Stimulated activated CD8-positive, alpha-beta memory T cell treated with anti-CD3 and anti-CD28 coated beads, Interleukin-7, amount 100 ng/mL, for 1 hour (primary cell): ENCODE measurements around the gene NANOGP8.
"Not testable (repeated sequence)": the region's sequence is repeated elsewhere in the genome, so short reads cannot be mapped to it uniquely, and the experiment has no call there.

ENCODE experiments used
- DNase-seq, 2 donors: peaks; one replicate each; pipeline ENCODE4 v3.0.0-alpha.2; 2020; ENCODE audit warnings: low read depth in 2 of 2

NANOGP8 gene, protein sequence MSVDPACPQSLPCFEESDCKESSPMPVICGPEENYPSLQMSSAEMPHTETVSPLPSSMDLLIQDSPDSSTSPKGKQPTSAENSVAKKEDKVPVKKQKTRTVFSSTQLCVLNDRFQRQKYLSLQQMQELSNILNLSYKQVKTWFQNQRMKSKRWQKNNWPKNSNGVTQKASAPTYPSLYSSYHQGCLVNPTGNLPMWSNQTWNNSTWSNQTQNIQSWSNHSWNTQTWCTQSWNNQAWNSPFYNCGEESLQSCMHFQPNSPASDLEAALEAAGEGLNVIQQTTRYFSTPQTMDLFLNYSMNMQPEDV

GRCh38 chr15:35085176-35085919, at the start of gene NANOGP8:
Gene NANOGP8 (minus strand): TSS chr15:35085295. CDS start chr15:35085110, 185 bp downstream.
- not testable (repeated sequence) for DNase-seq

GRCh38 chr15:35134299-35134698, 49.2 kb upstream of the NANOGP8 start:
- DNase-seq, result no peak

GRCh38 chr15:35130245-35130644, 45.1 kb upstream of the NANOGP8 start:
- no peak for DNase-seq

DNA sequence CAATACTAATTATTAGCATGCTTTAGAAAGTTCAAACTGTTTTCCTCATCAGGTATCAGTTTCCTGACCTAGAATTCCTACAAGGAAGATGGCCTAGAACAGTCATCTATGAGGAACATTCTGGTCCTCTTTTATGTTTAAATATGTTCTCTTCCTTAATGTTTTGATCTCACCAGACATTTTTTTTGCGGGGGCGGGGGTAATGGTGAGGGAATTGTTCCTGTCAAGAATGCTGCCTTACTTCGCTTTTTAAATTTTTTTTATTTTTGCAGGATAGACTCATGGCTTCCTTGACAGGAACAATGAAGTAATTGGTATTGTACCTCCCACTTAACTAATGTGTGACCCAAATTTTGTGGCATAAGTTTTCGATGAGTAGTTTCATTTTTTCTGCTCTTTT, 44.3 kb upstream of the NANOGP8 start:
- no peak for DNase-seq

DNA sequence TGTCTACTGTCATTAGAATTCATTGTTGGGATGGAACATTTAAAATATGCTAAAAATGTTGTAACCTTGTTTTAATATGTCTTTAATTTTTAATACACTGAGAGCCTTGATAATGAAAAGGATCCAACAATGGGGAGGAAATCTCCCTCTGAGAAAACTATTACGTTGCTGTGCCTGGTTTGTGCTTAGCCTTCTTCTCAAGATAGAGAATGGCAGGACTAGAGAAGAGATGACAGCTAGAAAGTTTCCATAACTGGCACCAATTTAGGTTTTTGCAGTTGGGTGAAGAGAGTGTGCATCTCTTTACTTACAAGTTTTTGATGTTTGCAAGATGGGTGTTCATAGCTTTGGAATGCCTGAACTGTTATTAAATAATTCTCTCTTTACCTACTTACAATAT, 42.6 kb upstream of the NANOGP8 start:
- DNase-seq, result no peak

DNA sequence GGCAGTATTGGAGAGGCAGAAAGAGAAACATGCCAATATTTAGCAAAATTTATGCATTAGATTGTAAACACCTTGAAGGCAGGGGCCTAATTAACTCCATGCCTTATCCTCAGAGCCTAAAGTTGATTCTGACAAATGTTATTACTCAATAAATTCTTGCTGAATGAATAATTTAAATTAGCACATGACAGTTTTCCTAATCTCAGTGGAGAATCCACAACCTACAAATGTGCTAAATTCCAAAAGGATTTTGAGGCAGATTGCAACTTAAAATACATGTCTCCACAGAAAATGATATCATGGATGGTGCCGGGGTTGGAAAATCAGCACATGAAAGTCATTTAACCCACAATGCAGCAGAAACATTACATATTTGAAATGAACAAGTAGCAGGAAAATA, 41.1 kb upstream of the NANOGP8 start:
- no peak for DNase-seq

DNA sequence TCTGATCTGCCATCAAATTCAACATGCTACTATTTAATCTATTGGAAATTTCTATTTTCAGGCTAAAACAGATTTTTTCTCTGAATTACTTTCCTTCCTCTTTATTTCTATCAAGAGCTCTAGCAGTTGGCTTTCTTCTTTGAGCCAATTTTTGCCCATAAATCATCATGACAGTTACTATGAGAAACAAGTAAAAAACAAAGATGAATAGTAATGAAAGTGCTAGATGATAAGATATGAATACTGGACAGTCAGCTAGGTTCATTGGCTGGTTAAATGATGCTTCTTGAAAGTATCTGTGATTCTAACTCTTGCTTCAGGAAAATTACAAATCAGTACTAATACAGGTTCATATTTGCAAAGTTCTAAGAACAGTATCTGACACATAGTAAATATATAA, 38.6 kb upstream of the NANOGP8 start:
- DNase-seq, result no peak

DNA sequence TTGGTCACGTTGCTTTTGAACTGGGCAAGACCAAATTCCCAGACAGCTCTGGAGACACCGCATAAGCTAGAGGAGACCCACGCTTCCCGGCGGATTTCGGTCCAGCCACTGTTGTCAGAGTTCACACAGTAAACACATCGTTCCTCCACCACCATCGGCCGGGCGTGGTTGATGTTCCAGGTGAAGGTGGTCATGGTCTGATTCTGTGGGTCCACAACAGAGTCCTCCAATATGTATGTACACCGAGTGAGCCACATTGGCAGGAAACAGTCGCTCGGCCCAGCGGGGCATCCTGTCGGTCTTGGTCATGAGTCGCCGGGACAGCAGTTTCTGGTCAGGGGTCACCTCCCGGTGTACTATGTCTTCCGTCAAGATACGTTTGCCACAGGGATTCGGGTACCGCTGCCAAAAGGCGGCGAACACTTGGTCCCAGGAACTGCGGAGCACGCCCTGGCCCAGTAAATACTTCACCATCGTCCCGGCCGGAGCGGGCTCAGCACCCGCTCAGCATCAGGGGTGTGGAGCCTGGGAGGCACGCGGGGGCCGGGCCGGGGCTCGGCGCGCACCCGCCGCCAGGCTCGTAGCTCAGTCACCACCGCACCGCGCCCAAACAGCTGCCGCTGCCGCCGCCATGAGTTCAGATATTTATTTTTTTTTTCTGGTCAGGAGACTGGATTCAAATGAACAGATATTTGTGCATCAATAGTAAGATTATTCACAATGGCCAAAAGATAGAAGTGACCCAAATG, 36.7 kb upstream of the NANOGP8 start:
- DNase-seq, result no peak

- no peak for DNase-seq
Measured at GRCh38 chr15:35120173-35120572, 35.1 kb upstream of the NANOGP8 start.

- no peak for DNase-seq
Measured at GRCh38 chr15:35118960-35119359, 33.9 kb upstream of the NANOGP8 start.

DNA sequence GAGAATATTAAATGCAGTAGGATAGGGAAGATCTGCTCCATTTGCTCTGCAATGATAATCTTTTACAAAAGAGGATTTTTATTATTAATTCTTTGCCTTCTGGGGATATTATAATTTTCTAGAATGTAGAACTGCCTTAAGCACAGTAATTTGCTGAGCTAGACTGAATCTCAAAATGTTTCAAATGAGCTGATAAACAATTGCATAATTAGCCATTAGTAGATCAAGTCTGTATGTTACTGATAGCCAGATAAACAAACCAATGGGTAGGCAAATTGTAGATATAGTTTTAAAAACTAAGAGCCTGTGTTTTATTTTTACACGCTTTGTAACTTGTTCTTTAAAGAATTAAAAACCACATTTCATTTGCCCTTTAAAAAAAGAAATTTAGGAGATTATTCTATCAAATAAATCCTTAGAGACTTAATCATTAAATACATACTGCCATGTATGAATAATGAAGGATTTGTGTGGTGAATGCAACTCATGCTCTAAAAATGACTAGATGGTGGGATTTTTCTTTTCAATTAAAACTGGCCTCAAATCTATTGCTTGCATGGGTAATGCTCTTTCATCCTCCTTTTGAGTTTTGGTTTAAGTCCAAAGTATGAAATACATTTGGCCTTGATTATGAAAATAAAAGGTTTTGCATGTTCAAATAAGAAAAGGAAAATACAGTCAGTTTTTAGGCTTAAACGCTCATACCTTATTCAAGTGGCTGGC, 32.6 kb upstream of the NANOGP8 start:
- DNase-seq, result no peak

DNA sequence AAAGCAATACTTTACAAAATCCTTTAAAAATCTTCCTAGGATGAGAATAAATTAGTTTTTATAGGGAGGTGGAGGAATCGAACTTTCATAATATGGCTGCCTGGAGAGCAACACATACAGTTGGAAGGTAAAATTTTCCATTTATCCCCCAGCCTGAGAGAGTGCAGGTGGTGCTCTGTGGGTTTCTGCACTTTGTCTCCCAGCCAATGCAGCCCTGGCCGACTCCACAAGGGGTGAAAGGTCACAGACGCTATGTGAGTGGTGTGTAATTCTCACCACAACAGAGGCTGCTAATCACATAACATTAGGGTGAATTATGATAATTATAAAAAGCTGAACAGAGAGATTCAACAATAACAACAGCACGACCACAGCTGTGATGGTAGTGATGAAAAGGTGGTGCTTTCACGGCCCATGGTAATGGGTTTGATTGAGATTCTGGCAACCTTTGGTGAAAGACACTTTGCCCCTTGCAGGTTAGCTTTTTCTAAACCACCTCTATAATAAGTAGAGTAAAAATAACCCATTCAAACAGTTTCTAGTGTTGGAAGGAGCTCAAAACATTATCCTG, 30.1 kb upstream of the NANOGP8 start:
- no peak for DNase-seq

DNA sequence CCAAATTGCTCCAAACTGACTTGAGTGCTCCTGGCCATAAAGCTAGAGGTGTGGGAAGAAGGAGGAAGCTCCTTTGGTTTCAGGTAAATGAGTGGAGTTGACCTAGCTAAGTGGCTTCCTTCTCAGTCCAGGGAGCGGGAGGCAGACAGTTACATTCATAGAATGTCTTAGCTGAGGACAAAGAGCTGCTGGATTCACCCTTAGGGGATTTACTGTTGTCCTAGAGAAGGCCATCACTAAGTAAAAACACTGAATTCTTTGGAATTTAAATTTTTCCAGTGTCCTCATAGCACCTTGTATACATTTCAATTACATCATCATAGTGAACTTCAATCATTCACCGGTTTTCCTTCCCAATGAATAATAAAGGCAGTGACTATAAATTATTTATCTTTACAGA, 27.3 kb upstream of the NANOGP8 start:
- no peak for DNase-seq

GRCh38 chr15:35111861-35112260, 26.8 kb upstream of the NANOGP8 start:
- DNase-seq, result no peak

DNA sequence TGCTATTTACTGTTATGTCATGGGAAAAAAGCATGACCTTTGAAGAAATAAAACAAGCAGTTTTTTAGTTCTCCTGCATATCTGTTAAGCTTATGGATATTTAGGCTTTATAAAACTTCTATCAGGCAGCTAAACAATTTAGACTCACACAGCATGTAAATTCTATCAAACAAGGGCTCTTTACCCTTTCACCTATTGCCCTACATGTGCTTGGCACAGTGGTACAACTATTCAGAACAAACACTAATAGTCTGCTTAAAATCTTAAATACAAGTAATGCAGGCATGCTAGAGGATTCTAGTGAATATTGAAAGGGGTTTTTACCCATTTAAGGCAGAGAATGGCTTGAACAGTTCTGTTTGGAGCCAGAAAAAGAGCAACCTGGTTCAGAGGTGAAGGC, 23.4 kb upstream of the NANOGP8 start:
- DNase-seq, result no peak

DNA sequence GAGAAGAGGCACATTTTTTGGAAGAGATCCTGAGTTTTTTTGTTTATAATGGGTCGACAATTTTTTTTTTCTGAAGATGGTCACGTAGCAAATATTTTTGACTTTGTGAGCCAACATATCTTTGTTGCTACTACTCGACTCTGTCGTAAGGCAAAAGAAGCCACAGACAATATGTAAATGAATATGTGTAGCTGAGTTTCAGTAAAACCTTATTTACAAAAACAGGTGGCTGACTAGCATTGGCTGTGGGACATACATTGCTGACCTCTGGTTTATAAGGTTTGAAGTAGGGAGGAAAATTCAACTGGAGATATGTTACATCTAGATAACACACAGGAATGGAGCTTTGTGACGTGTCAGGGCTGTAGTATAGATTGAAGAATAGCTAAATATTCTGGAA, 22.5 kb upstream of the NANOGP8 start:
- no peak for DNase-seq

DNA sequence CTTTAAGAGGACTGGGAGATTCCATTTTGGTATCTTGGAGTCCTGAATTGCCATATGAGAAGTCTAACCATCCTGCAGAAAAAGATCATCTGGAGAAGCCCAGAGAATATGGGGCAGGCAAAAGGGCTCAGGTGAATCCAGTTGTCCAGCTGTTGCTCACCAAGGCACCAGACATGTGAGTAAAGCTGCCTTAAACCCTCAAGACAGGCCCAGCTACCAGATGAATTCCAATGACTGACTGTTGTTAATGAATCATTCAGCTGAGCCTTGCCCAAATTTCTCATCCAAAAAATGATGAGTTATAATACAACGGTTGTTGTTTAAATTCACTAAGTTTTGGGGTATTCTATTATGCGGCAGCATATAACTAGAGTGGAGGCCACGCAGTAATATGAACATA, 22.0 kb upstream of the NANOGP8 start:
- no peak for DNase-seq

- no peak for DNase-seq
Measured at GRCh38 chr15:35104526-35105147, 19.5 kb upstream of the NANOGP8 start.

DNA sequence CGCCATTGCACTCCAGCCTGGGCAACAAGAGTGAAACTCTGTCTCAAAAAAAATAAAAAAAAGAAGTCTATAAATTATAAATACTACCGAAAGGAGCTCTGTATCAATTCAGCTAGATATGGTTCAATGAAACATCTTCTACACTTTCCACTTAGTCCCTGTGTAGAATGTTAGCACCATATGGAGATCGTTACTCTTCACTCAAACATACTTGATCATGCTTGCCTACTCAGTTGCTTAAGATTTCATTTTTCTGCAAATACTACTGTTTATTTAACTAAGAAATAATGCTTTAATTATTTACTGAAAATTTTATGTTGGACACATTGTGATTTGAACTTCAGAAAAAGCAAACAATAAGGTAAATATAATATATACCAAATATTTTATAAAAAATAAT, 17.1 kb upstream of the NANOGP8 start:
- no peak for DNase-seq

DNA sequence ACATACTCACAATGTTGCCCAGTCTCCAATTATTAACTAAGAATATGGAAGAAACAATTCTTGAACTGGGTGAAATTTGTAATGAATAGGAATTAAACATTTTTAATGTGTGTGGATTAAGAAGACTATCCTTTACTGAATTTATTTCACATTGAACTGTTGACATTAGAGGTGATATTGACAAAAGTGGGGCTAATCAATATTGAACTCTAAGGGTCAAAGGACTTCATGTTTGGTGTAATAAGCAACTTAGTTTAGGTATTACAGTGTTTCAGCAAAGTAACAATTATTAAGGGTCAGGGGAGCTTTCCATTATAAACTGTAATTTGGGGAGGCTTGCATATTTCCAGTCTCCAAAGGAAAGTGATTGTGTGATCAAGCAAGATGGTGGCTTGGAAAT, 16.2 kb upstream of the NANOGP8 start:
- no peak for DNase-seq

GRCh38 chr15:35098737-35099136, 13.6 kb upstream of the NANOGP8 start:
- no peak for DNase-seq
